ENCODE results near the gene DHCR7. TPM values are rescaled to one million over a fixed set of nuclear protein-coding genes. Genes with fewer than 3 reads are reported as not detected.

The DHCR7 gene
- total and polyA plus RNA-seq, 2 experiments from 2014 or later: 84.0 to 166 TPM

- TF ChIP-seq ZNF462 (CRISPR knock-in tag; IDR thresholded peaks at IDR 0.05) (no peak), STAT1 (IDR thresholded peaks at IDR 0.05; ENCODE audit: unreplicated experiment) (no peak), NANOG (IDR thresholded peaks at IDR 0.05; ENCODE audit: borderline replicate concordance) (no peak), CREB1 (CRISPR knock-in tag; IDR thresholded peaks at IDR 0.05; ENCODE audit: low read depth) (no peak), POLR2AphosphoS5 (IDR thresholded peaks at IDR 0.05; ENCODE audit: low read depth) (no peak), ZNF114 (CRISPR knock-in tag; IDR thresholded peaks at IDR 0.05) (no peak), ZNF331 (CRISPR knock-in tag; IDR thresholded peaks at IDR 0.05; ENCODE audit: low read depth) (no peak), CTCF (conservative IDR thresholded peaks at IDR 0.05; ENCODE audit: low read depth in 2 of 2) (no peak), REST (IDR thresholded peaks at IDR 0.05; ENCODE audit: unreplicated experiment) (no peak)
These were observed 37.7 kb downstream of the DHCR7 start (continued) for GRCh38 chr11:71410363-71410966.

Data from GM23338 (cell line).